ENCODE data around the gene SH2D2A. TPM values are rescaled to one million over a fixed set of nuclear protein-coding genes. Genes with fewer than 3 reads are reported as not detected.

The SH2D2A gene
- total RNA-seq, 1 donor from 2014 or later: 1.8 TPM

DNA sequence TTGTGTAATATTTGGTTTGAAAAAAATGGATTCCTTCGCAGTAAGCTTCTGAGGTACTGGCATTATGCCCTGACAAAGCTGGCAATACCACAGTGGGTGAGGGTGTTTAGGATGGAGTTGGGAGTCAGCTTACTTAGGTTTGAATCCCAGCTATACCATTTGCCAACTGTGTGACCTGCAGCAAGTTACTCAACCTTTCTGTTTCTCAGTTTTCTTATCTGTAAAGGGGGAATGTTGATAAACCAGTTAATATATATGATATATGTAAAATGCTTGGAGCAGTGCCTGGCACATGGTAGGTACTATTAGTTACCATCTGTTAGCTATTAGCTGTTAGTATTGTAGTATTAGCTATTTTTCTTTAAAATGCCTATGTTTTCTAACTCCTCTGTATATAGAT is 60.3 kb downstream of the SH2D2A start:
- DNase-seq (ENCODE audit: low read depth) (no peak), FAIRE-seq (no peak)
- no peak overlapping the region for H3K4me3 ChIP-seq (ENCODE audit: low read depth, low read length)
- TF ChIP-seq, protein P1, sequence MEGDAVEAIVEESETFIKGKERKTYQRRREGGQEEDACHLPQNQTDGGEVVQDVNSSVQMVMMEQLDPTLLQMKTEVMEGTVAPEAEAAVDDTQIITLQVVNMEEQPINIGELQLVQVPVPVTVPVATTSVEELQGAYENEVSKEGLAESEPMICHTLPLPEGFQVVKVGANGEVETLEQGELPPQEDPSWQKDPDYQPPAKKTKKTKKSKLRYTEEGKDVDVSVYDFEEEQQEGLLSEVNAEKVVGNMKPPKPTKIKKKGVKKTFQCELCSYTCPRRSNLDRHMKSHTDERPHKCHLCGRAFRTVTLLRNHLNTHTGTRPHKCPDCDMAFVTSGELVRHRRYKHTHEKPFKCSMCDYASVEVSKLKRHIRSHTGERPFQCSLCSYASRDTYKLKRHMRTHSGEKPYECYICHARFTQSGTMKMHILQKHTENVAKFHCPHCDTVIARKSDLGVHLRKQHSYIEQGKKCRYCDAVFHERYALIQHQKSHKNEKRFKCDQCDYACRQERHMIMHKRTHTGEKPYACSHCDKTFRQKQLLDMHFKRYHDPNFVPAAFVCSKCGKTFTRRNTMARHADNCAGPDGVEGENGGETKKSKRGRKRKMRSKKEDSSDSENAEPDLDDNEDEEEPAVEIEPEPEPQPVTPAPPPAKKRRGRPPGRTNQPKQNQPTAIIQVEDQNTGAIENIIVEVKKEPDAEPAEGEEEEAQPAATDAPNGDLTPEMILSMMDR (IDR thresholded peaks at IDR 0.05; ENCODE audit: insufficient read depth, low read length, severe bottlenecking): no peak
- H3K27me3 ChIP-seq (ENCODE audit: control insufficient read depth, insufficient read depth, low read length): no peaks in the 10 kb centered on the region
- no peaks in the 10 kb centered on the region for H3K36me3 ChIP-seq (ENCODE audit: control insufficient read depth, insufficient read depth, low read length)

Other genes starting within 250 kb of the SH2D2A start
- gene IQGAP3, start 244.3 kb downstream of the SH2D2A start, total RNA-seq: 0.53 and 1.7 TPM in 2 replicates
- not detected in 2 replicates for gene TTC24, start 237.1 kb downstream of the SH2D2A start, total RNA-seq
- 142 and 154 TPM in 2 replicates for gene NAXE, start 225.1 kb downstream of the SH2D2A start, total RNA-seq
- gene GPATCH4, start 215.4 kb downstream of the SH2D2A start, total RNA-seq: 15.9 and 29.2 TPM in 2 replicates
- under 0.01 TPM in 1 of 2 replicates, not detected in the other for gene HAPLN2, start 197.4 kb downstream of the SH2D2A start, total RNA-seq
- not detected in 2 replicates for gene BCAN, start 174.7 kb downstream of the SH2D2A start, total RNA-seq
- gene NES, start 139.4 kb downstream of the SH2D2A start, total RNA-seq: under 0.01 TPM in 1 of 2 replicates, not detected in the other
- 5.3 and 112 TPM in 2 replicates for gene CRABP2, start 111.3 kb downstream of the SH2D2A start, total RNA-seq
- 14.7 and 20.2 TPM in 2 replicates for gene METTL25B, start 88.4 kb downstream of the SH2D2A start, total RNA-seq
- 7.9 and 10.6 TPM in 2 replicates for gene ISG20L2, start 88.1 kb downstream of the SH2D2A start, total RNA-seq
- 60.3 and 74.1 TPM in 2 replicates for gene MRPL24, start 75.8 kb downstream of the SH2D2A start, total RNA-seq
- 163 and 225 TPM in 2 replicates for gene HDGF, start 65.2 kb downstream of the SH2D2A start, total RNA-seq
- gene PRCC, start 49.3 kb downstream of the SH2D2A start, total RNA-seq: 9.2 and 11.5 TPM in 2 replicates
- gene INSRR, start 42.3 kb upstream of the SH2D2A start, total RNA-seq: not detected in 2 replicates
- not detected in 2 replicates for gene NTRK1, start 44.0 kb upstream of the SH2D2A start, total RNA-seq
- gene PEAR1, start 76.9 kb upstream of the SH2D2A start, total RNA-seq: 1.8 TPM in 2 replicates
- not detected in 2 replicates for gene LRRC71, start 103.8 kb upstream of the SH2D2A start, total RNA-seq
- gene ARHGEF11, start 228.9 kb upstream of the SH2D2A start, total RNA-seq: 12.4 and 22.3 TPM in 2 replicates

Measured in bronchial epithelial cell (primary cell).